ENCODE results near the gene ZBTB2. TPM values are rescaled to one million over a fixed set of nuclear protein-coding genes. Genes with fewer than 3 reads are reported as not detected.
"Not testable (repeated sequence)": the region's sequence is repeated elsewhere in the genome, so short reads cannot be mapped to it uniquely, and the experiment has no call there.

The ZBTB2 gene
- total RNA-seq, 1 donor from 2014 or later, result 7.7 TPM

DNA sequence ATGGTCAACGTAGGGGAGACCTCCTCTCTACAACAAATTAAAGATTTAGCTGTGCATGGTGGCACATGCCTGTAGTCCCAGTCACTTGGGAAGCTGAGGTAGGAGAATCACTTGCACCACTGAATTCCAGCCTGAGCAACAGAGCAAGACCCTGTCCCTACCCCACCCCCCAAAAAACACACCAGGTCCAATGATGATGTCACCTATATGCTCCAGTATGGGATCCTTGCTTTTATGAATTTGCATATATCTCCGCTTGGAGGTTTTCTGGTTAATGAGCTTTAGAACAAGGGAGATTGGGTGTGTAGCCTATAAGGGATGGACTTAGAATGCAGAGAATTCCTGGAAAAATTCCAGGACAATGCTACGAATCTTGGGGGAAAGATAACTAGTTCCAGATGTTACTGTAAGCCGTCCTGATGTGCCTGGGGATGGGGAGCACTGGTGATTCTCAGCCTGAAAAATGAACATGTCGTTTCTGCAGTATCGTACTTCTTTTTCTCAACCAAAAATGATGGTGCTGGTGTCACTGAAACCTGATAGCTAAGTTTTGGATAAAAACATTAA, 61.1 kb downstream of the ZBTB2 start:
- DNase-seq (ENCODE audit: low read depth, low spot score), result no peak

DNA sequence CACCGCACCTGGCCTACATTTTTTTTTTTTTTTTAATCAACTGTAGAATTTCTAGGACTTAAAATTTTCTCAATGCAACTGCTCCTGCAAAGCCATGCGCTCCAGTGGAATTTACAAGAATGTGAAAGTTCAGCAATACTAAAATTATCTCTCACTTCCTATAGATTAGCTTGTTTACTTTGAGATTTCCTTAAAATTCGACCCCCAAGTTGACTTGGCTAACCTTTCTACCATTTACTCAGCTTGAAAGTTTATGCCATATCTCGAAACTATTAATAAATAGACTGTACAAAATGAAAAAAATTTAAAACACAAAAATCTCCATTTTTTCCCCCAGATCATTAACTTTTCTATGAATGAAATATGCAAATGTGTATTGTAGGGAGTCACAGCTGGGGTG, 64.3 kb downstream of the ZBTB2 start:
- no peak for DNase-seq (ENCODE audit: low read depth, low spot score)

DNA sequence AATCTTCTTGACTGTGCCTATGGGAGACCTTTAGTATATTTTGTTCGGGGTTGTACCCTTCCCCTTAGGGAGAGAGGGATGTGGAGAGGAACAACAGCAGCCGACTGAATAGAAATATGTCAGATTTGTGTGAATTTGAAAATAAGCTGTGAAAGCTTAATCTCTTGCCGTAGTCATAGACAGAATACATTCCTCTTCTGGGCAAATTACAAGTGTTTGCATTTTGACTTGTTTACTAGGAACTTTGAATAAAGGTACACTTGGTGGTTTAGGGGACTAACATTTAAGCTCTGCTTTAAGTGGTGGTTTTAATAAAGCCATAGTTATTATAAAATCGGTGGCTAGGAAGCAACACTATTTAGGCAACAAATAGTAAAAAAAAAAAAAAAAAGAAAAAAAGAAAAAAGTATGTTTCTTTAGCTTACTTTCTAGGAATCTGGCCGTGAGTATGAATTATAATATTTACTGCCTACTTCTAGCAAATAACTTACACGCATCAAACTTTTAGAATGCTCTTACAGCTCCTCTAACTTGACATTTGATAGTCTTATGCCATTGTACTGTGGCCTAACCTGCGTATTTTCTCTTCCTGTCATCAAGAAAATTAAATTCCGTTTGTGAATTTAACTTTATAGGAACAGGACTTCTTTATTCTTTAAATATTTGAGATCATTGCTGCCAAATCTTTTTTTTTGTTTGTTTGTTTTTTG, 65.1 kb downstream of the ZBTB2 start:
- no peak for DNase-seq (ENCODE audit: low read depth, low spot score)

DNA sequence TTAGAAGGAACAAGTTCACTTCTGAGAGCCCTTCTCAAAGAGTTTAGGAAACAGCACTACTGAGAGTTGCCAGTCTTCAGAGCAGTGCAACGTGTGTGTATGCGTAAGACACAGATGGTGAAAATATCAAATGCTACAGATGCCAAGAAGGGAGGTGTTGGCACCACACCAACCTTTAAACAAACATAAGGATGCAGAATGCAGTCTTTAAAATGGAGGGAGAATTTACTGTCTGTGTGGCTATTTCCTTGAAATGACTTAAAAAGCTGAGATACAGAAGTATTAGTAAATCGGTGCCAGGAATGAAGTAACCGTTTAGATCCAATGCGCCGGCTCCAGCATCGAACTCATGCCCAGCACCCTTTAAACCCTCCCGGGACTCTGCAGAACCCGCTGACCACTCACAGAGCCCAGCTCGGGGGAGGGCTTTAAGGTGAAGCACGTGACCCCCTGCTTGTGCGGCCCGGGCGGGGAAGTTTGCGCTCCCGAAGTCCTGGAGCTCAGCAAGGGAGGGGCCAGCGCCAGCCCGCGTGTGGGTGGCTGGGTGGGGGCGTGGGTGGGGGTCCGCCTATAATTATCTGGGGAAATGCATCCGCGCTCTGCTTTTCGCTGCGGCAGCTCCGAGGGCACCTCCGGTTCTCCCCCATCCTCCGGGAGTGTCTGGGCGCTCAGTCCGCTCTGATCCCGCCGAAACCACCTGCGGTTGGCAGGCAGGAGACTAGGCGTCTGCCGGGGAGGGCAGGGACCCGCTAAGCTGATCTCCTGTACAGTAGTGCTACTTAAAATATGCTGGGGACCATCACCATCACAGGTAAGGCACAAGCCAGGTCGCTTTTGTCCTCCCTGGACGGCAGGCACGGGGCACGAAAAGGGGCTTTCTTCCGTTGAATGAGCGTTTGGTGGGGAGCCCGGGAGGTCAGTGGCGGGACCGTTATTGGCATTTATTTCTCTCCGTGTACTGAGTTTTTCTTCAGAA, 66.0 kb downstream of the ZBTB2 start:
- peak; percentile 71 for DNase-seq (ENCODE audit: low read depth, low spot score)

DNA sequence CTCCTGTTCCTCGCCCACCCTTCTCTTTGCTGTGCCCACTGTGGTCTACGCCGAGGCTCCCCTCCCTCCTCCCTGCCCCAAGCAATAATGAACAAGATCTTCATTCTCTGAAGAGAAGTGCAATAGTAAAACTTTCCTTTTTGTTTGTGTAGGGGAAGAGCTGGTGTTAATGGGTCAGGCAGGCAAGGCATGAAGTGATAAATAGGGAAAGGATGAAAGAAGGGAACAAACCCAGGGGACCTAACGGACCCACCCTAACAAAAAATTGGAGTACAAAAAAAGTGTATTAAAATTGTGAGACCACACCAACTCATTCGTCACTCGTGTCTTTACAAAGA, 66.9 kb downstream of the ZBTB2 start:
- DNase-seq (ENCODE audit: low read depth, low spot score), result no peak

DNA sequence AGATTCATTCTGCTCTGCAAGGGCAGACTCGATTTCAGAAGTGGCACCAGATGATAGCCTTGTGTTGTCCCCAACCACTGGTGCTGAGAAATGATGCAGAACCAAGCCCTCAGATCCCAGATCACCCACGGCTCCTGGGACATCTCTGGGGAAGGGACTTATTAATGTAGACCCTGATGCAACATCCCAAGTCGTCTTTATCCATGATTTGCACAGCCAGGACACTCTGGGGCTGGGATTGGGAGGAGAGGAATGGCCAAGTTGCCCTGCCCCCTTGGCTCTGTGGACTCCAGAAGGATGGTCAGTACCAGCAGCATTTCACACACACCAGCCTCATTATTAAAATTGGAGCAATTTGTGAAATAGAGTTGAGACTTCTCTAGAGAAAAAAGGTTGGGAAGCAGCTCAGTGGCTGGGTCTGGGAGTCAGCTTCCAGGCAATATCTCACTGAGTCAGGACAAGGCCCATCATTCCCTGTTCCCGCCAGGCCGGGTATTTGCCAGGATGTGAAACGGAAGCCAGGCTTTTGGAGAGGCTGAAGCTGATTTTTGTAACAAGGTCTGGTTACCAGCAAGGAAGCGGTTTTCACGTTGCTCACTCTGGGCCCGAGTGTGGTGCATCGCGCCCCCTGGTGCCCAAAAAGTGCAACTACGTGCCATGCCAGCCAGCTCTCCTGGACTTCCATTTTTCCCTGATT, 67.4 kb downstream of the ZBTB2 start:
- DNase-seq (ENCODE audit: low read depth, low spot score), result peak; percentile 84

DNA sequence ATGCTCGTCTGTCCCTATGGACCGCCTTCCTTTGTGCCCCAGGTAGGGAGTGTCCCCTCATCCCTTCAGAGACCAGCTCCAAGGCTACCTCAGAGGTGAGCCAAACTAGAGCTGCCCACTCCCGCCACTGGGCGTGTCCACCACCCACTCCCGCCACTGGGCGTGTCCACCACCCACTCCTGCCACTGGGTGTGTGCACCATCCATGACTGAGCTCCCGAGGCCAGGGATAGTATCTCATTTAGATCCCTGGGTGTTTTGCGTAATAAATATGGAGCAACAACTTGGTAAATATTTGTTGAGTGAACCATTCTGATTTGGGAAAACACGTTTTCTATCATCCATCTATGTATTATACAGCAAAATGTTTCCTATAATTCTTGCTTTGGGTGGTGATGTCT, 68.8 kb downstream of the ZBTB2 start:
- no peak for DNase-seq (ENCODE audit: low read depth, low spot score)

DNA sequence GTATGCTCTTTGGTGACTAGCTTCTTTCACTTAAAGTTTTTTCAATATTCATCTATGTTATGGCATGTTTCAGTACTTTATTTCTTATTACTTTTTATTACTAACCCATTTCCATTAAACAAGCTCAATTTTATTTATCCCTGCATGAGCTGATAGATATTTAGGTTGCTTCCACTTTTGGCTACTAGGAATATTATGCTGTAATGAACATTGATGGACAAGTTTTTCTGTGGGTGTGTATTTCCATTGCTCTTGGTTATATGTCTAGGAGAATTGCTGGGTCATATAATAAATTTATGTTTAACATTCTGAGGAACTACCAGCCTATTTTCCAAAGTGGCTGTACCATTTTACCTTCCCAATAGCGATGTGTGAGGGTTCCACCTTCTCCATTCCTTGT, 69.9 kb downstream of the ZBTB2 start:
- no peak for DNase-seq (ENCODE audit: low read depth, low spot score)

DNA sequence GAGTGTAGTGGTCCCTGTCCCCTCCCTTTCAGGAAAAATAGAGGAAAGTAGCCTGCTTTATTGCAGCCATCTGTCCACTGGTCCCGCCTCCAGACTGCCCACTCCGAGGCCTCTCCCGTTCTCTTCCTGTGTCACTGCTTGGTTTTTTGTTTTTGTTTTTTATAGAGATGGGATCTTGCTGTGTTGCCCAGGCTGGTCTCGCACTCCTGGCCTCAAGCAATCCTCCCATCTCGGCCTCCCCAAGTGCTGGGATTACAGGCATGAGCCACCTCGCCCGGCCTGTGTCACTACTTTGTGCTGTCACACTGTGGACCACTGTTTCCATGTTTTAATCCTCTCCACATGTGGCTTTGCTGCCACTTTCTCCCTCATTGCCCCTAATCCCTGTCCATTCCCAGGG, 71.2 kb downstream of the ZBTB2 start:
- no peak for DNase-seq (ENCODE audit: low read depth, low spot score)

DNA sequence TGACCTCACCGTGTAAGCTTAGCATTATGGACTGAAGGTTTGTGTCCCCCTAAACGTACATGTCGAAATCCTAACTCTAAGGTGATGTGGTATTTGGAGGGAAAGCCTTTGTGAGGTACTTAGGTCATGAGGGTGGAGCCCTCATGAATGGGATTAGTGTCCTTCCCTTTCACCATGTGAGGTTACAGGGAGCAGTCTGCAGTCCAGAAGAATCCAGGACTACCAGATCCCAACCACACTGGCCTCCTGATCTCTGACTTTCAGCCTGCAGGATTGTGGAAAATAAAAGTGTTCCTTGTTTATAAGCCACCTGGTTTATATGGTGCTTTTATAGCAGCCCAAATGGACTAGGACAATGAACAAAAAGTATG, 73.4 kb downstream of the ZBTB2 start:
- no peak for DNase-seq (ENCODE audit: low read depth, low spot score)

DNA sequence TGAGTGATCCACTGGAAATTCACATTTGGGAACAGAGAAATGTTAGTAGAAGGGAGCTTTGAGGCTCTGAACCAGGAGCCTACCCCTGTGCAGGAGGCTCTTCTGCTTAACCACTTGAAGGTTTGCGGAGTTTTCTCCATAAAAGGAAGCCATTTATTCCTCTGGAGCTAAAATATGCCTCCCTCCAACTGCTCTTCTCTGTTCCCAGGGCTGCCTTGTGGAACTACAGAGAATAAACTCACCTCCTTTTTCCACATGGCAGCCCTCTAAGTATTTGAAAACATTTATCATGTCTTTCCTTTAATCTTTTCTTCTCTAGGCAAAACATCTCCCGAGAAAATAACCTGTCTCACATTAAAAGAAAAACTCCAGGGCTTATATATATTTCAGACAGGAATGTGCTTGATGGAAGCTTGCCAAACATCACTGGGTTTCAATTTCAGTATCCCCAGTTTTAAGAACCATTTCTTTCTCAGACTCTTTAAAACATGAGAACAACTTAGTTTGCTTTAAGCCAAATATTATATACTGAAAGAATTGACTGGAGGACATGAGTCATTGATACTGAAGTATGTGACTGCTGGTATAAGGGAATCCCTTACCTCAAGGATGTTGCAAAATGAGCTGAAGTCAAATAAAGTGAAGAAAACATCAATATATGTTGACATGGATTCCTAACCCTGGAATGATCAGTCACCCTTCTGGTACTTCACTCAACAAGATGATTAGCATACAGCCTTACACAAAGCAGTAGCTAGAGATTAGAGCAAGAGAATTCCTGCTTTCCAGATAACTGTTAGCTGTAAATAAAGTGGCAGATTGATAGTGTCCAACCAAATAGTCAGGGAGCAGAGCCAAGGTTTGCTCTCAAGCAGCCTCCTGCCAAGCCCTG, 74.0 kb downstream of the ZBTB2 start:
- no peak for DNase-seq (ENCODE audit: low read depth, low spot score)

DNA sequence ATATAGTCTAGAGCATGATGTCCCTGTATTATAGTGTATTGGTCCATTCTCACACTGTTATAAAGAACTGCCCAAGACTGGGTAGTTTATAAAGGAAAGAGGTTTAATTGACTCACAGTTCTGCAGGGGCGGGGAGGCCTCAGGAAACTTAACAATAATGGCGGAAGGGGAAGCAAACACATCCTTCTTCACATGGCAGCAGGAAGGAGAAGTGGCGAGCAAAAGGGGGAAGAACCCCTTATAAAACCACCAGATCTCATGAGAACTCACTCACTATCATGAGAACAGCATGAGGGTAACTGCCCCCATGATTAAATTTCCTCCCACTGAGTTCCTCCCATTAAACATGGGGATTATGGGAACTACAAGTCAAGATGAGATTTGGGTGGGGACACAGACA, 75.7 kb downstream of the ZBTB2 start:
- not testable (repeated sequence) for DNase-seq (ENCODE audit: low read depth, low spot score)

Other genes with a start within 250 kb of the ZBTB2 start
- 285 and 309 TPM in 2 replicates for gene AKAP12, start 151.6 kb downstream of the ZBTB2 start, total RNA-seq
- 18.6 and 26.9 TPM in 2 replicates for gene RMND1, start 60.6 kb upstream of the ZBTB2 start, total RNA-seq
- gene CCDC170, start 102.5 kb upstream of the ZBTB2 start, total RNA-seq, result 0.04 and 0.20 TPM in 2 replicates